Measurements from ENCODE around the gene NUP62. TPM values are rescaled to one million over a fixed set of nuclear protein-coding genes. Genes with fewer than 3 reads are reported as not detected.

Gene NUP62
- total RNA-seq, 1 experiment from 2014 or later: 37.9 TPM

DNA sequence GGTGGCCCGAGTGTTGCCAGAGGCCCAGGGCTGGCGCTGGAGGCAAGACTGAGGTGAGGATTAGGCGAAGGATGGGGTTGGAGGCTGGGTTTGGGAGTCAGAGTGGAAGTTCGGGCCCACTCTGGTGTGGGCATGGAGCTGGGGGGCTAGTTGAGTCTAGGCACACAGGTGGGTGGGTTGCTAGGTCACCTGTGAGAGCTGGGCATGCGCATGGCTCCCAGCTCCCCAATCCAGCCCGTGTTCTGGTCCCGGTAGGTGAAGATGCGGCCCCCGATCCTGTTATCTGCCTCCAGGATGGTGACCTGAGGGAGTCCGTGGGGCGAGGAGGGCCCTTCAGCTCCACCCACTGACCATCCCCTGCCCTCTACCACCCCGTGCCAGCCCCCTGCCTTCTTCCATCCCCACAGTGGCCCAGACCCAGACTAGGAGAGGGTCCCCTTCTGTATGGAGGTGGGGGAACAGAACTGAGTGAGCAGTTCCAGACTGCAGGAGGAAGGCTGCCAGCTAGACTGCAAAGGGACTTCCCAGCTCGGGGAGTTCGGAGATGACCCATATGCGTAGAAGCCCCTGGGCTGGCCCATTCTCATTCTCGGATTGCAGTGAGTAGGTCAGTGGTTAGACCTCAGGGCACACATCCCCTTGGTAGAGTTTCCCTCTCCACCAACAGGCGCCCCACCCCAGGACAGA, 34.3 kb downstream of the NUP62 start:
- H3K4me2 ChIP-seq (ENCODE audit: low read depth, low read length, poor library complexity, severe bottlenecking): no peak overlapping the region
- H3K27ac ChIP-seq (ENCODE audit: low read length): no peak overlapping the region
- no peak overlapping the region for H3K9ac ChIP-seq (ENCODE audit: low read length)
- H3K4me3 ChIP-seq (ENCODE audit: low read length): no peak overlapping the region
- peaks cover 3% of the 10 kb centered on the region; the same call in 1 of the 2 replicates for H3K27me3 ChIP-seq (ENCODE audit: low read length)
- H3K9me3 ChIP-seq (ENCODE audit: low read length): no peaks in the 10 kb centered on the region
- H3K79me2 ChIP-seq (ENCODE audit: low read length): no peaks in the 10 kb centered on the region
- H3K4me1 ChIP-seq (ENCODE audit: low read length): peaks cover 22% of the 10 kb centered on the region
- no peaks in the 10 kb centered on the region for H3K9me2 ChIP-seq (replicated peaks; ENCODE audit: insufficient read depth, low read length)
- no peak overlapping the region for H2AFZ ChIP-seq (ENCODE audit: low read length)
- no peak for DNase-seq
- H3K36me3 ChIP-seq (ENCODE audit: insufficient read depth, low read length): no peaks in the 10 kb centered on the region
- H4K20me1 ChIP-seq (ENCODE audit: insufficient read depth, low read depth, low read length): 0 out of 2 replicates have a peak, but pooled peaks cover 10% of the 10 kb centered on the region

DNA sequence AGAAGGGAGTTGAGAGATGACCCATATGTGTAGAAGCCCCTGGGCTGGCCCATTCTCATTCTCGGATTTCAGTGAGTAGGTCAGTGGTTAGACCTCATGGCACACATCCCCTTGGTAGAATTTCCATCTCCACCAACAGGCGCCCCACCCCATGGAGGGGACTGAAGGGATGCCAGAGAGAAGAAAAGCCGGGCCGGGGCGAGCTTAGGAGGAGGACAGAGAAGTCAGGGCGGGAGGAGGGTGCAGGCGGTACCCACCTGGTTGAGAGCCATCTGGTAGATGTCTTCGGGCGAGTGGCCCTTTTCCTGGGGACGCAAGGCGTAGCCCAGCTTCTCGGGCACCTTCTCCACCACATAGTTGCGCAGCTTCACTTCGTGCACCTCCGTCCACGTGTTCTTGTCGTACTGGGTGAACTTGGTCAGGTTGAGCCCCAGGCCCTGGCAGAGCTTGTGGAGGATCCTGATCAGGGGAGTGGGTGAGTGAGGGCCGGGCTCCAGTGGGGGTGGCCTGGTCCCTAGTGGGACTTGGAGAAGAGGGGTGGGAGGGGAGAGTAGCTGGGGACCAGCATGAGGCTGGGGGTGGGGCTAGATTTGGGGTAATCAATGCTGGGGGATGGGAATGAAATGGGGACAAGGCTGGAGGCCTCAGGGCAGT, 35.2 kb downstream of the NUP62 start:
- Histone ChIP-seq H3K27me3 (ENCODE audit: low read length) (peaks cover 3% of the 10 kb centered on the region; the same call in 1 of the 2 replicates), H3K27ac (ENCODE audit: low read length) (no peak overlapping the region), H3K36me3 (ENCODE audit: insufficient read depth, low read length) (no peaks in the 10 kb centered on the region), H3K4me1 (ENCODE audit: low read length) (peaks cover 26% of the 10 kb centered on the region), H3K4me2 (ENCODE audit: low read depth, low read length, poor library complexity, severe bottlenecking) (no peak overlapping the region), H3K79me2 (ENCODE audit: low read length) (no peaks in the 10 kb centered on the region), H3K9ac (ENCODE audit: low read length) (no peak overlapping the region), H3K4me3 (ENCODE audit: low read length) (no peak overlapping the region), H3K9me2 (replicated peaks; ENCODE audit: insufficient read depth, low read length) (no peaks in the 10 kb centered on the region), H2AFZ (ENCODE audit: low read length) (no peak overlapping the region), H4K20me1 (ENCODE audit: insufficient read depth, low read depth, low read length) (0 out of 2 replicates have a peak, but pooled peaks cover 10% of the 10 kb centered on the region), H3K9me3 (ENCODE audit: low read length) (no peaks in the 10 kb centered on the region)
- DNase-seq: no peak

DNA sequence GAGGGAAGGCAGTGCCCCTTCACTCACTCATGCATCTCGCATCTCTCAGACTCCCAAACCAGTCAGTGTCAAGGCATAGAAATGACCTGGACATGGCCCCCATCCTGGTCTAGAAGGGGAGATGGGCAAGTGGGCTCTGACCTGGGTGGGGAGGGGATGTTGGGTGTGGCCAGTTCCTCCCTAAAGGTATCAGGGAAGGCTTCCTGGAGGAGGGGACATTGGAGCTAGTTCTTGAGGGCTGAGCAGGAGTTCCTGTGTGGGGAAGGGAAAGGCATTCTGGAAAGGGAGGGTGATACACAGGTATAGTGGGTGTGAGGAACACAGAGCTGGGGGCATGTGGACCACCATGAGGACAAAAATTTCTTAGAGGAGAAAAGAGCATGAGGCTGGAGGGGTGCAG, 36.6 kb downstream of the NUP62 start:
- peaks cover 30% of the 10 kb centered on the region for H3K4me1 ChIP-seq (ENCODE audit: low read length)
- H3K9me3 ChIP-seq (ENCODE audit: low read length): no peaks in the 10 kb centered on the region
- H4K20me1 ChIP-seq (ENCODE audit: insufficient read depth, low read depth, low read length): 0 out of 2 replicates have a peak, but pooled peaks cover 12% of the 10 kb centered on the region
- H3K4me3 ChIP-seq (ENCODE audit: low read length): no peak overlapping the region
- DNase-seq: no peak
- H3K9me2 ChIP-seq (replicated peaks; ENCODE audit: insufficient read depth, low read length): no peaks in the 10 kb centered on the region
- no peaks in the 10 kb centered on the region for H3K79me2 ChIP-seq (ENCODE audit: low read length)
- H3K27me3 ChIP-seq (ENCODE audit: low read length): peaks cover 3% of the 10 kb centered on the region; the same call in 1 of the 2 replicates
- no peaks in the 10 kb centered on the region for H3K36me3 ChIP-seq (ENCODE audit: insufficient read depth, low read length)
- H3K27ac ChIP-seq (ENCODE audit: low read length): no peak overlapping the region
- no peak overlapping the region for H2AFZ ChIP-seq (ENCODE audit: low read length)
- no peak overlapping the region for H3K9ac ChIP-seq (ENCODE audit: low read length)
- no peak overlapping the region for H3K4me2 ChIP-seq (ENCODE audit: low read depth, low read length, poor library complexity, severe bottlenecking)

DNA sequence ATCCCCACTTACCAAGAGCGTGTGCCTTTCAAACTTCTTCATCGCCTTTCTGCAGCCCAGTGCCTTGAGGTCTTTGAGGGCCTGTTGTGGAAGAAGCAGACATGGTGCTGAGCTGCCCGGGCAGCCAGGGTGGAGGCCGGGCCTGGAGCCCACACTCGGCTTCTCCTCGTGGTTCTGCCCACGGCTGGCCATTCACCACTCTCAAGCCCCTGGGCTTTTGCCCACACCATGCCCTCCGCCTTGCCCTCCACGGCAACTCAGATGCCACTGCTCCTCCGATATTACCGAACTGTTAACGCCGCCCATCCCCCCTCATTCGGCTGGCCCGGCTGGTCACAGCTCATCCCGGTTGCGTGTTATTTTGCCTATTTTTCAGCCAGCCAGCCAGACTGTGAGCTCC, 37.9 kb downstream of the NUP62 start:
- Histone ChIP-seq H3K4me2 (ENCODE audit: low read depth, low read length, poor library complexity, severe bottlenecking) (no peak overlapping the region), H3K27ac (ENCODE audit: low read length) (no peak overlapping the region), H3K4me1 (ENCODE audit: low read length) (peaks cover 21% of the 10 kb centered on the region), H3K9me3 (ENCODE audit: low read length) (no peaks in the 10 kb centered on the region), H3K4me3 (ENCODE audit: low read length) (no peak overlapping the region), H4K20me1 (ENCODE audit: insufficient read depth, low read depth, low read length) (peaks cover 19% of the 10 kb centered on the region; the same call in 1 of the 2 replicates), H3K9me2 (replicated peaks; ENCODE audit: insufficient read depth, low read length) (no peaks in the 10 kb centered on the region), H3K36me3 (ENCODE audit: insufficient read depth, low read length) (no peaks in the 10 kb centered on the region), H2AFZ (ENCODE audit: low read length) (no peak overlapping the region), H3K79me2 (ENCODE audit: low read length) (no peaks in the 10 kb centered on the region), H3K27me3 (ENCODE audit: low read length) (peaks cover 3% of the 10 kb centered on the region; the same call in 1 of the 2 replicates), H3K9ac (ENCODE audit: low read length) (no peak overlapping the region)
- no peak for DNase-seq

DNA sequence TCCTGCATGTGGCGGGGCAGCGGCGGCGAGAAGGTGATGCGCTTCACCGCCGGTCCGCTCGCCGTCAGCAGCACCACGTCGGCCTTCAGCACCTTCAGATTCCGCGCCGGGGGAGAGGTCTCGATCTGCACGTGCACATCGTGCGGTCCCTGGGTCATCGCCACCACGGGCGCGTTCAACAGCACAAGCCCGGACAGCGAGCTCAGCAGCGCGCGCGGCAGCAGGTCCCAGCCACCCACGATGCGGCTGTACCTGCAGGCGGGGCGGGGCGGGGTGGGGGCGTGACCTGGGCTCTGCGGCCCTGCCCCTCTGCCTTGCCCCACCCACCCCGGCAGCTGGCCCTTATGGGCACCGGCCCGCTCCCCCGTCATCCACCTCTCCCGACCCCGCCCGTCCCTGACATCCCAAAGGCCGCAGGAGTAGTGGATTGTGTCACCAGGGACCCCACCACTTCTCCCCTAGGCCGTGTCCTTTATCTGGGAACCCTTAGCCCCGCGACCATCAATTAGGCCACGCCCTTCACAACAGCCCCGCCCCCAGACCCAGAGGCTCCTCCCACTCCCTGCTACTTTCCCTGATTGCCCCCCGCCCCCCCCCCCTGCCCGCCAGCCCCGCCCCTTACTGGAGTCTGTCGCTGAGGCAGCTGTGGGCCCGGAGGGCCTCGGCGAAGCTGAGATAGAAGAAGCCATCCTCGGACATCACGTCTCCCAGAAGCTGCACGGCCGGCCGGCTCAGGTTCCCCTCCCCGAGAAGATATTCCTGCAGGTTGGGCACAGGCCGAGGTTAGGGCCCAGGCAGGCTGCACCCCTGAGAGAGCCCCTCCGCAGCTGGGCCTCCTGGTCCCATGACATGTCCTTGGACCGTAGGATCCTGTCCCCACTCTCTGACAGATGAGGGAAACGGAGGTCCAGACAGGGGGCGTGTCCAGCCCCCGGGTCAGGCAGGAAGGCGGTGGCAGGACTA, 38.7 kb downstream of the NUP62 start:
- H3K27ac ChIP-seq (ENCODE audit: low read length): no peak overlapping the region
- H3K79me2 ChIP-seq (ENCODE audit: low read length): no peaks in the 10 kb centered on the region
- H4K20me1 ChIP-seq (ENCODE audit: insufficient read depth, low read depth, low read length): peaks cover 17% of the 10 kb centered on the region; the same call in 1 of the 2 replicates
- DNase-seq: peak; percentile 92
- H3K9ac ChIP-seq (ENCODE audit: low read length): peak overlapping the region; percentile 62
- H2AFZ ChIP-seq (ENCODE audit: low read length): peak overlapping the region; percentile 88; the same call in 1 of the 2 replicates
- peaks cover 21% of the 10 kb centered on the region for H3K4me1 ChIP-seq (ENCODE audit: low read length)
- H3K9me2 ChIP-seq (replicated peaks; ENCODE audit: insufficient read depth, low read length): no peaks in the 10 kb centered on the region
- H3K36me3 ChIP-seq (ENCODE audit: insufficient read depth, low read length): no peaks in the 10 kb centered on the region
- peaks cover 3% of the 10 kb centered on the region; the same call in 1 of the 2 replicates for H3K27me3 ChIP-seq (ENCODE audit: low read length)
- no peaks in the 10 kb centered on the region for H3K9me3 ChIP-seq (ENCODE audit: low read length)
- peak overlapping the region; percentile 66 for H3K4me3 ChIP-seq (ENCODE audit: low read length)
- H3K4me2 ChIP-seq (ENCODE audit: low read depth, low read length, poor library complexity, severe bottlenecking): peak overlapping the region; percentile 70

DNA sequence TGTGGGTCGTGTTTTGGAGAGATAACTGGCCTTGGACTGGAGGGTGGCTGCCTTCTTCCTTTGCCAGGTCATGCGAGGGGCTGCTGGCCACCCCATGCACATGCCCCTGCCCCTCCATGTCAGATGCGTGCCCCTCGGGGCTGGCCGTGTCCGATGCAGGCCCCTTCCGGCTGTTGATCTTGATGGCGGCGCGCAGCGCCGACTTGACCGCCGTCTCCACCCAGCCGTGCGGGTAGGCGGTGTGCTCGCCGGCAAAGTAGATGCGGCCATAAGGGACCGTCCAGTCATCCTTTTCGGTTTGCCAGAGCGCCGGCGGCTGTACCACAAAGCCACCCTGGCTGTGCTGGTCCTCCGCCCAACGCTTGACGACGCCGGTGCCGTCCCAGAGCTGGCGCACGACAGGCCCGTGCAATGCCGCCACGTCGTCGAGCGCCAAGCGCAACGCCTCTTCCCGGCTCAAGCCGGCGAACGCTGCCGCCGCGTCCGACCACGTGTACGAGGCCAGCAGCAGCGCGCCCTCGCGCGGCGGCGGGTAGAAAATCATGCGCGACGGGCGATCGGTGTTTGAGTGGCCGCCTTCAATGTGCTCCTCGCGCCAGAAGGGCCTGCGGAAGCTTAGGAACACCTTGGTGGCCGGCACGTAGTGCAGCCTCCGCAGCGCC, 39.5 kb downstream of the NUP62 start:
- peaks cover 17% of the 10 kb centered on the region; the same call in 1 of the 2 replicates for H4K20me1 ChIP-seq (ENCODE audit: insufficient read depth, low read depth, low read length)
- no peaks in the 10 kb centered on the region for H3K9me3 ChIP-seq (ENCODE audit: low read length)
- H3K27ac ChIP-seq (ENCODE audit: low read length): no peak overlapping the region
- H3K4me1 ChIP-seq (ENCODE audit: low read length): peaks cover 21% of the 10 kb centered on the region
- peaks cover 3% of the 10 kb centered on the region; the same call in 1 of the 2 replicates for H3K27me3 ChIP-seq (ENCODE audit: low read length)
- H3K4me2 ChIP-seq (ENCODE audit: low read depth, low read length, poor library complexity, severe bottlenecking): peak overlapping the region; percentile 70
- peaks cover 2% of the 10 kb centered on the region; the same call in 1 of the 2 replicates for H3K36me3 ChIP-seq (ENCODE audit: insufficient read depth, low read length)
- peak overlapping the region; percentile 66 for H3K4me3 ChIP-seq (ENCODE audit: low read length)
- peak; percentile 81 for DNase-seq
- H3K79me2 ChIP-seq (ENCODE audit: low read length): no peaks in the 10 kb centered on the region
- no peaks in the 10 kb centered on the region for H3K9me2 ChIP-seq (replicated peaks; ENCODE audit: insufficient read depth, low read length)
- peak overlapping the region; percentile 88; the same call in 1 of the 2 replicates for H2AFZ ChIP-seq (ENCODE audit: low read length)
- H3K9ac ChIP-seq (ENCODE audit: low read length): peak overlapping the region; percentile 62

DNA sequence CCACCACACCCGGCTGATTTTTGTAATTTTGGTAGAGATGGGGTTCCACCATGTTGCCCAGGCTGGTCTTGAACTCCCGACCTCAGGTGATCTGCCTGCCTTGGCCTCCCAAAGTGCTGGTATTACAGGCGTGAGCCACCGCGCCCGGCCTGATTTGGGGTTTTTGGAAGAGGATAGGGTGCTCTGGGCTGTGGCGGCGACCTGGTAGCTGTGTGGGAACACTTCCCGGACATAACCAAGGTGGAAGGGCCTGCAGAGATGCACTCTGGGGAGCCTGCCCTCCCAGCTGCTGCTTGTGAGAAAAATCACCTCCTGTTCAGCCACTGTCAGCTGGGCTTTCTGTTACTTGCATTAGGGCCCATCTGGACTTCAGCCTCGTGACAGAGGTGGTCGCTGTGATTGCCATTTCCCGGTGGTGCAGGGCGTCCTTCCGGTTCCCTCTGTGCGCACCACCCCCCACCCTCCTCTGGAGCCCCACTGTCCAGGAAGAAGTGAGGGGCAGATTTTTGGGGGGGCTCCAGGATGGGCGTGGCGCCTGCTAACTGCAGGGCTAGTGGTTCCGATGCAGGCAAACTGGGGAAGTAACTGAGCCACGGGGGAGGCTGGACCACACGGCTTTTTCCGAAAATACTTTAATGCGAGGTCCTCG, 40.1 kb downstream of the NUP62 start:
- Histone ChIP-seq H3K9me3 (ENCODE audit: low read length) (no peaks in the 10 kb centered on the region), H3K27ac (ENCODE audit: low read length) (no peak overlapping the region), H3K79me2 (ENCODE audit: low read length) (no peaks in the 10 kb centered on the region), H3K4me2 (ENCODE audit: low read depth, low read length, poor library complexity, severe bottlenecking) (no peak overlapping the region), H2AFZ (ENCODE audit: low read length) (no peak overlapping the region), H3K9ac (ENCODE audit: low read length) (no peak overlapping the region), H3K4me1 (ENCODE audit: low read length) (peaks cover 21% of the 10 kb centered on the region), H3K27me3 (ENCODE audit: low read length) (peaks cover 2% of the 10 kb centered on the region; the same call in 1 of the 2 replicates), H3K4me3 (ENCODE audit: low read length) (no peak overlapping the region), H4K20me1 (ENCODE audit: insufficient read depth, low read depth, low read length) (peaks cover 17% of the 10 kb centered on the region; the same call in 1 of the 2 replicates), H3K9me2 (replicated peaks; ENCODE audit: insufficient read depth, low read length) (no peaks in the 10 kb centered on the region), H3K36me3 (ENCODE audit: insufficient read depth, low read length) (peaks cover 6% of the 10 kb centered on the region; the same call in 1 of the 2 replicates)
- no peak for DNase-seq

All from Karpas-422 (cell line).